ENCODE measurements around the gene IL24.
"Not testable (repeated sequence)": the region's sequence is repeated elsewhere in the genome, so short reads cannot be mapped to it uniquely, and the experiment has no call there.

The IL24 gene

GRCh38 chr1:206905295-206906164 is 8.3 kb downstream of the IL24 start:
- FAIRE-seq: no peak

- no peak for FAIRE-seq
Measured at GRCh38 chr1:206907304-206907991, 10.2 kb downstream of the IL24 start.

GRCh38 chr1:206908038-206908437 is 10.8 kb downstream of the IL24 start:
- no peak for FAIRE-seq

- FAIRE-seq: no peak
Measured at GRCh38 chr1:206909161-206909882, 12.1 kb downstream of the IL24 start.

- no peak for FAIRE-seq
Measured at GRCh38 chr1:206909883-206910318, 12.7 kb downstream of the IL24 start.

GRCh38 chr1:206911064-206911663 is 13.9 kb downstream of the IL24 start:
- FAIRE-seq: no peak

- FAIRE-seq: no peak
Measured at GRCh38 chr1:206912445-206913095, 15.3 kb downstream of the IL24 start.

- FAIRE-seq: no peak
Measured at GRCh38 chr1:206913766-206914537, 16.7 kb downstream of the IL24 start.

GRCh38 chr1:206915030-206915735 is 17.9 kb downstream of the IL24 start:
- no peak for FAIRE-seq

- no peak for FAIRE-seq
Measured at GRCh38 chr1:206916000-206916709, 18.9 kb downstream of the IL24 start.

- no peak for FAIRE-seq
Measured at GRCh38 chr1:206918076-206918475, 20.8 kb downstream of the IL24 start.

- no peak for FAIRE-seq
Measured at GRCh38 chr1:206921772-206922265, 24.6 kb downstream of the IL24 start, which contains the start of gene FCMR. FCMR (minus strand) TSS chr1:206921941; CDS start chr1:206921854, 87 bp downstream.

- FAIRE-seq: no peak
Measured at GRCh38 chr1:206922524-206922923, 25.3 kb downstream of the IL24 start.

GRCh38 chr1:206923009-206923960 is 26.0 kb downstream of the IL24 start:
- no peak for FAIRE-seq

- FAIRE-seq: not testable (repeated sequence)
Measured at GRCh38 chr1:206923961-206924557, 26.8 kb downstream of the IL24 start.

GRCh38 chr1:206924592-206925105 is 27.4 kb downstream of the IL24 start:
- no peak for FAIRE-seq

GRCh38 chr1:206925106-206925736 is 28.0 kb downstream of the IL24 start:
- no peak for FAIRE-seq

Measured in colon (tissue), 2 donors.